Type B pancreatic cell (in vitro differentiated cells): ENCODE results near the gene RUBCN. TPM values are rescaled to one million over a fixed set of nuclear protein-coding genes. Genes with fewer than 3 reads are reported as not detected.

Experiments
- DNase-seq: peaks from one replicate; pipeline ENCODE4 v3.0.0; 2021; ENCODE audit warnings: mixed read lengths; ENCODE audit not compliant: unreplicated experiment; ENCODE audit errors: extremely low spot score
- H3K27ac Mint-ChIP-seq: 2 replicates; pipeline ENCODE4 v1.8.0; 2021; ENCODE audit warnings: mild to moderate bottlenecking, mixed read lengths
- H3K27me3 Mint-ChIP-seq: 2 replicates; pipeline ENCODE4 v1.8.0; 2021; ENCODE audit warnings: mixed read lengths
- H3K36me3 Mint-ChIP-seq: 2 replicates; pipeline ENCODE4 v1.8.0; 2021; ENCODE audit warnings: mixed read lengths
- H3K4me1 Mint-ChIP-seq: one replicate; pipeline ENCODE4 v1.8.0; 2021; ENCODE audit warnings: mixed read lengths; ENCODE audit not compliant: unreplicated experiment
- H3K4me3 Mint-ChIP-seq: 2 replicates; pipeline ENCODE4 v1.8.0; 2021; ENCODE audit warnings: mild to moderate bottlenecking, mixed read lengths
- H3K9me3 Mint-ChIP-seq: 2 replicates; pipeline ENCODE4 v1.8.0; 2021; ENCODE audit warnings: mixed read lengths
- CTCF ChIP-seq: fragments of 200-600 bp; sonication (generic); conservative IDR thresholded peaks from 2 replicates; pipeline ENCODE4 v1.5.0; 2021; ENCODE audit warnings: antibody characterized with exemption, mild to moderate bottlenecking
- total RNA-seq: library from RNA; stranded (reverse); gene quantifications from 2 replicates; pipeline ENCODE4 v1.2.1, GENCODE V29; 2021; ENCODE audit warnings: low replicate concordance

The RUBCN gene
- total RNA-seq, 1 donor from 2014 or later = 26.7 TPM

DNA sequence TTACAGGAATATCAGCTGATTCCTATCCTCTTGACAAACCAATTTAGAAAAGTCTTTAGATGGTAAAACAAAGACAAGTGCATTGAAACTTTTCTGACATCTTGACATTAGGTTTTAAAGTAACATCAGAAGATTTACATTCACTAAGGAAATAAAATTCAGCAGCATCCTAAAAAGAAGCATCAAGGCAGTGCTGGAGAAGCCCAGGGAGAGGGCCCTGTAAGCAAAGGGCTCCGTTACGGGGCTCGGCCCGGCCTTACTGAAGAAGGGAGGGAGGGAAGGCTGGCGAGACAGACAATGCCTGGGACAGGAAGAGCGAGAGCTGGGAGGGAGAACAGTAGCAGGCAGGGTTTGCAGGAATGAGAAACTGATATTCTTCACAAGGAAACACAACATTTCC, 39.3 kb downstream of the RUBCN start:
- no peak overlapping the region for H3K27ac Mint-ChIP-seq
- no peak for DNase-seq
- H3K9me3 Mint-ChIP-seq = no peaks in the 10 kb centered on the region
- H3K27me3 Mint-ChIP-seq = no peaks in the 10 kb centered on the region
- H3K36me3 Mint-ChIP-seq = peaks cover 38% of the 10 kb centered on the region
- TF ChIP-seq CTCF = no peak
- no peaks in the 10 kb centered on the region for H3K4me1 Mint-ChIP-seq
- H3K4me3 Mint-ChIP-seq = no peak overlapping the region

DNA sequence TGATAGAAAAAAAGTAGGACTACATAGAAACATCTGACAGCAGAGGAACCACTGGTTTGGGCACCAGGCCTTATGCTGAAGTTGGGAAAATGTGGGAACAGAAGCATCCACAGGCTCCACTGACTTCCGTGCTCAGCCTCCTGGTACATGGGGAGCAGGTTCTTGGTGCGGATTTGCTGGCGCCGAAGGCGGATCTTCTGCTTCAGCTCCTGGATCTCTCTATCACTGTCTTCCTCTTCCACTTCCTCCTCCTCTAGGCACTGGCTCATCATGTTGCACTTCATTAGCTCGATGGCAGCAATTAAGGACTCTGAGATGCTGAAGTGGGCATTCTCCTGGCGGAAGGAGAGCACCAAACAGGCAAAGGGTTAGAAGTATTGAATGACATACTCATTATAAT, 42.5 kb downstream of the RUBCN start:
- Mint-ChIP-seq H3K36me3 (peaks cover 38% of the 10 kb centered on the region), H3K4me1 (no peaks in the 10 kb centered on the region), H3K27ac (no peak overlapping the region), H3K27me3 (no peaks in the 10 kb centered on the region), H3K9me3 (no peaks in the 10 kb centered on the region), H3K4me3 (no peak overlapping the region)
- no peak for DNase-seq
- TF ChIP-seq CTCF = no peak

DNA sequence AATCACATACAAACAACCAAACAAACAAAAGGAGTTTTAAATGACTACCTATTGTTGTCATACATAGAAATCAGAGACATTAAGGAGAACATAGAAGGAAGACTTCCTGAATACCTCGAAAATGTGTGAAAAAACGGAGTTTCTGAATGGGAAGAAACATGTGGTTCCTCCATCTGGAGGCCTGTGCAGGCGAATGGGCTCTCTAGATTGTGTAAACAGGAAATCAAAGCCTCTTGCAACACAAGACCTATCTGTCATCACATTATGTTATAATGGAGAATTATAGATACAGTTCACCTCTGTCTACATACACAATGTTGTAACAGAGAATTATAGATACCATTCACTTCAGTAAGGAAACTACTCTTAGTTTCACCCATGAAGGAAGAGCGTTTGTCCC, 44.1 kb downstream of the RUBCN start:
- no peaks in the 10 kb centered on the region for H3K9me3 Mint-ChIP-seq
- no peak overlapping the region for H3K27ac Mint-ChIP-seq
- H3K4me3 Mint-ChIP-seq = no peak overlapping the region
- no peaks in the 10 kb centered on the region for H3K27me3 Mint-ChIP-seq
- no peaks in the 10 kb centered on the region for H3K4me1 Mint-ChIP-seq
- H3K36me3 Mint-ChIP-seq = peaks cover 39% of the 10 kb centered on the region
- DNase-seq = no peak
- no peak for TF ChIP-seq CTCF

DNA sequence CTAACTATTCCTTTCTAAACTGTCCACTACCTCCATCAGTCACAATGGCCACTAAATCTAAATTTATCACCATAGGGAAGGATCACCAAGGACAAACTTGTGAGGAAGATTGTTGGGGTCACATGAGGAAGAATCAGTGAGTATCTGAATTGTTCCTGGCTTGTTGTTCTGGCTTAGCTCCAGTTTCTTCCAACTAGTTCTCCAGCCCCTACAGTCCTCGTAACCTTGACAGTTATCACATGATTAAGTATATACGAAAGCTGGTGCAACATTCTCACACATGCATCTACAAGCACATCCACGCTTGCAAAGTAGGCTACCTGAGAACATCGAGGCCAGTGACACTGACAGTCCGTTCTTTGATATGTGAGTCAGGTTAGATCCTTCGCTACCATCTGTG, 46.0 kb downstream of the RUBCN start:
- Mint-ChIP-seq H3K36me3 (peaks cover 27% of the 10 kb centered on the region), H3K4me1 (no peaks in the 10 kb centered on the region)

DNA sequence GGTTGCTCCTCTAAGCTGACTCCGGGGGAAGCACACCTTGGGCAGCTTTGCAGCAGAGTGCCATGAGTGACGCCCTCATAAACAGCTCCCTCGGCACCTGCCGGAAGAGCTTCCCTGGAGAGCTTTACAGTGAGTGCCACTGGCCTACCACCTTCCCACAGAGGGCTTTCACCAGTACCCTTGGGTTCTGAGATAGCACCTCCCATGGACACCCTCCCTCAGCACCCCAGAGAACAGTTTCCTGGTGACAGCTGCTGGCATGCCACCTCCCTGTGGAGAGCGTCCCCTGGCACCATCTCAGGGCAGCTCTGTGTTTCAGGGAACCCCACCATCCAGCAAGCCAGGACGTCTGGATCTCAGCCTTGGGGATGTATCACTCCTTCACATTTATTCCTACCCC, 49.1 kb downstream of the RUBCN start:
- H3K27ac Mint-ChIP-seq = no peak overlapping the region
- peaks cover 22% of the 10 kb centered on the region for H3K36me3 Mint-ChIP-seq
- no peak overlapping the region for H3K4me3 Mint-ChIP-seq
- no peak for TF ChIP-seq CTCF
- DNase-seq = no peak
- H3K27me3 Mint-ChIP-seq = no peaks in the 10 kb centered on the region
- H3K9me3 Mint-ChIP-seq = no peaks in the 10 kb centered on the region
- H3K4me1 Mint-ChIP-seq = no peaks in the 10 kb centered on the region

More for the DNA sequence above, 46.0 kb downstream of the RUBCN start:
- Mint-ChIP-seq H3K27me3 (no peaks in the 10 kb centered on the region), H3K4me3 (no peak overlapping the region), H3K27ac (no peak overlapping the region), H3K9me3 (no peaks in the 10 kb centered on the region)
- no peak for TF ChIP-seq CTCF
- DNase-seq = no peak

DNA sequence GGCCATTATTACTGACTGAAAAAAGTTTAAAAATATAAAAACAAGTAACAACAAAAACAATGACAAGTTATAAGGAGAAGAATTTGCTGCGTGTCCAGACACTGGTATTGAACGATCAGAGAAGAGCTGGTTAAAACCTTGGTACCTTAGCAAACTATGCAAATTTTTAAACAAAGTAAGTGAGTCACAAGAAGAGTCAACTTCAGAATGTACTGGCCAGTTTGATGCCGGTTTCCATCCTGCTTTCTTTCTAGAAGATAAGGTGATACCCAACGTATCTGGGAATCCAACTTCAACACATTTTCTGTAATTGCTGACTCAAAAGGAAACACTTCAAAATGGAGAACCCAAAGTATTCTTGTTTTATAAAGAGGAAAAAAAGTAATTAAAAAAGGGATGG, 49.8 kb downstream of the RUBCN start:
- H3K27me3 Mint-ChIP-seq = no peaks in the 10 kb centered on the region
- no peak for TF ChIP-seq CTCF

More for the DNA sequence above, 49.8 kb downstream of the RUBCN start:
- H3K27ac Mint-ChIP-seq = no peak overlapping the region
- H3K4me1 Mint-ChIP-seq = no peaks in the 10 kb centered on the region
- peaks cover 24% of the 10 kb centered on the region for H3K36me3 Mint-ChIP-seq
- no peaks in the 10 kb centered on the region for H3K9me3 Mint-ChIP-seq
- DNase-seq = no peak
- no peak overlapping the region for H3K4me3 Mint-ChIP-seq
